NCI-H2227 (cell line): Measurements from ENCODE around the gene IL1RAPL1.
"Not testable (repeated sequence)": the region's sequence is repeated elsewhere in the genome, so short reads cannot be mapped to it uniquely, and the experiment has no call there.

Experiments used
- DNase-seq: peaks from one replicate; lab custom pipeline; 2025; ENCODE audit not compliant: unreplicated experiment; lab: John Stamatoyannopoulos, UW

Gene IL1RAPL1

DNA sequence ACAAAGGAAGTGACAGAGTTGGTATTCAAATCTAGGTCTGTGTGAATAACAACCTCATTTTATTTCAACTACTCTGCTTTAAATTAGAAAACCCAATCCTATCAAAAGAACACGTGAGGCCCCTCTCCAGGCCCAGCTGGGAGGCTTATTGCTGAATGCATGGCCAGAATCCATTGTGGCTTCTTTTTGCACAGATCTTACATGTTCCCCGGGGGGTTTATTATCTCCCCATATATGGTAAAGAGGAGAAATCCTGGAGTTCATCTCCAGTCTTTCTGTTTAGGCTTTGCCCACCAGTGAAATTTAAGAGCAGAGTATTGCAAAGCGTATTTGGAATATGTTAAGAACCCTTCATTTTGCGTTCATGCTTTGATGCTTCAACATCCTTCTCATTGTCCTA is 655.6 kb downstream of the IL1RAPL1 start:
- DNase-seq = no peak

DNA sequence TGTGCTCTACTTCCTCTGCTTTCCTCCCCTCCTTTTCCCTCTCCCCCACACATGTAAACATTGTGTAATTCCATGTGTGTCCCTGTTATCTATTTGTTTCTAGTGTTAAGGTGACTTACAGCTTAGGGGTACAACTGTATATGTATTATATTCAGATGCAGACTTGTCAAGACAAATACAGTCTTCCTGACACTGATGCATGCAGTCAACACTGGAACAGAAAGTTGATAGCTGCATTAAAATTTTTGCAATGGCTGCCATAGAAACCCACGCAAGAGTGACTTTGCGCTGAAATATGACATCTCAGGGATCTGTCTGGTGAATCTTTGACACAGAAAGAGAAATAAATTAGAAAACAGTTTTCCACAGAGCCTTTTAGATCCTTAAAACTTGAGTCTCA is 656.7 kb downstream of the IL1RAPL1 start:
- DNase-seq = no peak

DNA sequence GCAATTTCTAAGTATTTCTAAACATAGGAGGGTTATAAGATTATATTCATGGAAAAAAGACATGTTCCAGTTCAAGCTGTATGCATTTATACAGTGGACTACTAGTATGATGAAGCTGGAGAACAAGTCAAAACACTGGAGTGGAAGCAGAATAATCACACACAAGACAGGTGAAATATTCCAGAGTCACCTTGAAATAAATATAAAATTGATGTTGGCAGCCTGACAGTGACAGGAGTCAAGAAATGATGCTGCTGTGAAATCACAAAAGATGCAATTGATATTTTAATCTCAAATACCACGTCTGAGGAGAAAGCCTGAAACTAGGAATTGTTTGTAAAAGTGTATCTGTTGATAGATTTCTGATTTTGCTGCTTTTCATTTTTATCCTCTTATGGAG is 667.3 kb downstream of the IL1RAPL1 start:
- DNase-seq = no peak

DNA sequence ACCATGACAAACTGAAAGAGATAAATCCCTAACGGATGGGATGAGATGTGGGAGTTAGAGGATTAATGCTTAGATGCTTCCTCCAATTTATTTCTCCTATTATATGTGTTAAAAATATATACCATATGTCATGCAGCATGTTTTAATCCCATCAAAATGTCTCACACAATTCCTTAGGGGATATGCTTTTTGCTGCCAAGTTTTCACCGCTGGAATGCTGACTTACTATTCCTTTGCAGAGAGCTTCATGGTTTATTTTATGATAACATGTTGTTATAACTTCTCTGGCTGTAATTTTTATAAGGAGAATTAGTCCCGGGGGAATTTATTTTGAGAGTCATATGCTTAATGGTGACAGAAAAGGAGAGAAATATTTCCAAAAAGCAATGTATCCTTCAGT is 670.3 kb downstream of the IL1RAPL1 start:
- DNase-seq = no peak

- no peak for DNase-seq
Observed at GRCh38 chrX:29269390-29269789, 682.1 kb downstream of the IL1RAPL1 start.

GRCh38 chrX:29274517-29274916 is 687.3 kb downstream of the IL1RAPL1 start:
- DNase-seq = no peak

DNA sequence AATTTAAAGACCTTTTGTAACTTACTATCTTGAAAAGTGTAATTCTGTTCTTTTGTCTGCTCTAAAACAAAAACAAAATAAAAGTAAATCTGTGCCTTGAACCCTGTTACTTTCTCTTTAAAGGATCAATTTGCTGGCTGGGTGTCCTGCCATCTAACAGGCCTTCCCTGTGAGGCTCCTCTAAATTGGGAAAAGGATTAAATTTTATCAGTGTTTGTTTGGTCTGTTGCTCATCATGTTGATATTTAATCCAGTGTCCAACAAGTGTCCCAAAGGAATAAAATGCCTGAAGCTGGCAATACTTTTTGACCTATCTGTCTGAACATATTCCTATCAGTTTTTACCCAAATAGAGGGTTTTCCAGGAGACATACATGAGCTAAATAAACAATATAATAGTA is 688.7 kb downstream of the IL1RAPL1 start:
- DNase-seq = no peak

DNA sequence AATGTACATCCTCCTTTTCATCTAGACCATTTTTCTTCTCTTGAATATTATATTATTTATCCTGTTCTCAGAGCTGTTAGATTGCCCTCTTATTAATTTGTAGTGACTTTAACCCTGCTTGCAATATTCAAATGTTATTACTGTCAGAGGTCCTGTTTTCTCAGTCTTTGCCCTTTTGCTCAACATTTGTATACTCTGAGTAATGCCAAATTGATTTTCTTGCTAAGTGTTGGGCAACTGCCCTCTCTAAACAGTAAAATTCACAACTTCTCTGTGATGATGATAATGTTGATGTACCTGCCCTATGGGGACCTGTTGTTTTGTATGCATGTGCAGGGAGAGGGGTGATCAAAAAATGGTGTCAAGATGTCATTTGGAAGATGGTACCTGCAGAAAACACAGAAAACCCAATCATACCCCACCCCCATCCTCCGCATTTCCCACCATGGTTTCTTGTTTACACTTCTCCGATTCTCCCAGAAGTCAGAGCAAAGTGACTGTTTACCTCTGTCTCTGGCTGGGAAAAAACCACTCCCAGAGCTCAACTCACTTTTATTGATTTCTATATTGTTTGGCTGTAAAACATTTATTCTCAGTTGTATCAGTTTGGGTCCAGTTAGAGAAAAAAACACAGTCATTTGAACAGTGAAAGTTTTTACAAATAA is 694.0 kb downstream of the IL1RAPL1 start:
- no peak for DNase-seq

- no peak for DNase-seq
Observed at GRCh38 chrX:29285664-29286063, 698.4 kb downstream of the IL1RAPL1 start.

GRCh38 chrX:29295987-29296680 is 708.9 kb downstream of the IL1RAPL1 start:
- no peak for DNase-seq

DNA sequence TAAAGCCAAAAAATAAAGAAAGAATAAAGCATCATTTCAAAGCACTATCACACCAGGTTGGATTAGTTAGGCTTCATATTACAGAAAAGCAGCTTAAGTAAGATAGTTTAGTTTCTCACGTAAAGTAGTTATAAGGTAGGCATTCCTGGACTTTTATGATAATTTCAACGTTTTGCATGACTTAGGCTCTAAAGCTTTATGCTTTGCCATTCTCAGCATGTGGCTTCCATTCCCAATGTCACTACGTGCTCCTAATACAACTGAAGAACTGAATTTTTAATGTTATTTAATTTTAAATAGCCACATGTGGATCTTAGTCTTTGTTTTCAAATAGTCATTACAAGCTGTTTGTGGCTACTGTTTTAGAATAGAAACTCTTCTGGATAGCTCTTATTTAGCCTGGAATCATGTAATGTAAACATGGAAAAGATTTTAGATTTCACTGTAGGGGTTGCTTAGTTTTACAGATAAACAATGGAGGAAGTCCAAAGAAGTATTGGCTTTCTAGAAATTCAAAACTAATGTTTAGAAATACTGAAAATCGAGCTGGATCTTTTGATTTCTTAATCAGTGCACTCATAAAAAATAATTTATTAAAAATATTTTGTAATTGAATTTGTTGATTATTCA is 710.0 kb downstream of the IL1RAPL1 start:
- DNase-seq = no peak

DNA sequence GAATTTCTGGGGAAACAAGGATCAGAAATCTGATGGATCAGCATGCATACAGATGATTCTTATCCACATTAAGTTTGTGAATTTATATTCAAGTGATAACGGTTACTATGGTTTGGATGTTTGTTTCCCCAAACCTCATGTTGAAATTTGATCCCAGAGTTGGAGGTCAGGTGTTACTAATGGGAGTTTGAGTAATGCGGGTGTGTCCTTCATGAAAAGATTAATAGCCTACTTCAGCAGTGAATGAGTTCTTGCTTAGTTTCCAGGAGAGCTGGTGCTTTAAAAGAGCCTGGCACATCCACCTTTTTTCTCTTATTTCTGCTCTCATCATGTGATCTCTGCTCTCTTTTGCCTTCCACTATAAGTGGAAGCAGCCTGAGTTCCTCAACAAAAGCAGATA is 712.4 kb downstream of the IL1RAPL1 start:
- DNase-seq = no peak

DNA sequence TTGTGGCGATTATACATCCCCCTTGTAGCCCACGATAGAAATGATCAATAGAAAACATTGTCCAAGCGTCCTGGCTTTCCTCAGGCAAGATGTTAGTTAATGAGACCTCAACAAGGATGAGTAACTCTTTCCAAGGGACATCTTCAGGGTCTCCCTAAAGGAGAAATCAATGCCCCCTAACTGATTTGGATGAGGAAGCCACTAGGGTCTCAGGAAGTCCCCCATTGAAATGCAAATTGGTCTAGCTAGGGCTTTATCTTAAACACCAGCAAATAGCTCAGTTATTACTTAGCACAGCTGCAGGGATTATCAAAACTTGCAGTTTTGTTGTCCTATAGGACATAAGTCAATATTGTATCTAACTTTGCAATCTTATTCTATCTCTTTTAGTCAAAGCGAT is 721.5 kb downstream of the IL1RAPL1 start:
- no peak for DNase-seq

- no peak for DNase-seq
Observed at GRCh38 chrX:29315931-29316330, 728.7 kb downstream of the IL1RAPL1 start.

- DNase-seq = no peak
Observed at GRCh38 chrX:29318012-29318411, 730.8 kb downstream of the IL1RAPL1 start.

GRCh38 chrX:29332429-29332828 is 745.2 kb downstream of the IL1RAPL1 start:
- not testable (repeated sequence) for DNase-seq

DNA sequence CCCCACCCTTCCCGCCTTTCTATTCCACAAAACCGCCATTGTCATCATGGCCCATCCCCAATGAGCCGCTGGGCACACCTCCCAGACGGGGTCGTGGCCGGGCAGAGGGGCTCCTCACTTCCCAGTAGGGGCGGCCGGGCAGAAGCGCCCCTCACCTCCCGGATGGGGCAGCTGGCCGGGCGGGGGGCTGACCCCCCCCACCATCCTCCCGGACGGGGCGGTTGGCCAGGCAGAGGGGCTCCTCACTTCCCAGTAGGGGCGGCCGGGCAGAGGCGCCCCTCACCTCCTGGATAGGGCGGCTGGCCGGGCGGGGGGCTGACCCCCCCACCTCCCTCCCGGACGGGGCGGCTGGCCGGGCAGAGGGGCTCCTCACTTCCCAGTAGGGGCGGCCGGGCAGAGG is 745.8 kb downstream of the IL1RAPL1 start:
- not testable (repeated sequence) for DNase-seq

- DNase-seq = no peak
Observed at GRCh38 chrX:29348288-29348687, 761.0 kb downstream of the IL1RAPL1 start.

GRCh38 chrX:29359276-29359675 is 772.0 kb downstream of the IL1RAPL1 start:
- no peak for DNase-seq

- not testable (repeated sequence) for DNase-seq
Observed at GRCh38 chrX:29374765-29375164, 787.5 kb downstream of the IL1RAPL1 start.

GRCh38 chrX:29376584-29376983 is 789.3 kb downstream of the IL1RAPL1 start:
- no peak for DNase-seq

DNA sequence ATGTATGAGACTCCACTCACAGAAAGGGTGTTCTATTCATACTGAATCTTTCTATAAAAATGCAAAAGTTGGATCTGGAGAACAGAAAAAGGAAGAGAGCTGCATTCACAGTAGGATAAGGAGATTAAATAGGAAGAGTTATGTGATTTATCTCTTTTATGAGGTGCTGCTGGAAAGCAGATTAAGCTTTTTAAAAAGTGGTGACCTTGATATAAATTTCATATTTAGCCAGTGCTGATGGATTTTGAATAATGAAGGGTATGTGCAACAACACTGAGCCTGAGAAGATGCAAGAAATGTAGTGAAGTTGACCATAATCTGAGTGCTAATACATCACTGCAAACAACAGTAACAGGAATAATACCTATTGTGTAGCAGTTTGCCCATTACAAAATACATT is 795.6 kb downstream of the IL1RAPL1 start:
- DNase-seq = no peak
